GM12873 (cell line): Measurements from ENCODE around the gene CD300LD.

Experiments
- CTCF ChIP-seq: IDR thresholded peaks from 2 replicates; pipeline ENCODE4 v1.5.1; 2012; ENCODE audit warnings: low read depth, mild to moderate bottlenecking, moderate library complexity, low read length, control low read depth; ENCODE audit not compliant: insufficient read depth; ENCODE audit errors: missing control alignments

CD300LD gene

GRCh38 chr17:74554909-74555308 lies 37.2 kb downstream of the CD300LD start:
- no peak for TF ChIP-seq CTCF

- no peak for TF ChIP-seq CTCF
These were observed 40.0 kb downstream of the CD300LD start for GRCh38 chr17:74552037-74552436.

- TF ChIP-seq CTCF, result no peak
These were observed 41.5 kb downstream of the CD300LD start for GRCh38 chr17:74550602-74551001.

GRCh38 chr17:74549343-74549742 lies 42.7 kb downstream of the CD300LD start:
- no peak for TF ChIP-seq CTCF

GRCh38 chr17:74547736-74548135 lies 44.3 kb downstream of the CD300LD start:
- no peak for TF ChIP-seq CTCF

- TF ChIP-seq CTCF, result no peak
These were observed 44.8 kb downstream of the CD300LD start for GRCh38 chr17:74547264-74547663.

GRCh38 chr17:74546586-74546985 lies 45.5 kb downstream of the CD300LD start:
- no peak for TF ChIP-seq CTCF

- no peak for TF ChIP-seq CTCF
These were observed 46.2 kb downstream of the CD300LD start, which contains the start of gene CD300C for GRCh38 chr17:74545843-74546230. Gene CD300C (minus strand): TSS chr17:74546115. CDS start chr17:74545782, 333 bp downstream.
